ENCODE measurements around the gene OVOL1. TPM values are rescaled to one million over a fixed set of nuclear protein-coding genes. Genes with fewer than 3 reads are reported as not detected.
A peak's percentile ranks its signal among the peaks of the same experiment; 100 is the strongest.

Gene OVOL1
- total RNA-seq, 1 experiment from 2014 or later = not detected

- no TSS peak for BruUV-seq (replicated peaks)
- DNase-seq (ENCODE audit: low spot score) = peak; percentile 66
- H3K27me3 ChIP-seq (replicated peaks; ENCODE audit: insufficient read depth, low read depth, low read length, poor library complexity) = peaks cover 13% of the 10 kb centered on the region
- intact Hi-C loops (cut with micrococcal nuclease; ENCODE audit: unreplicated experiment) = loop anchor here (5.0 kb wide), 3 partner anchors 37 to 222 kb away; partner anchors contain the start of genes BANF1, EIF1AD and KAT5
- peak within 1 kb of the TSS; percentile 92 for H3K27ac ChIP-seq (ENCODE audit: low read depth, low read length, poor library complexity, severe bottlenecking)
- TF ChIP-seq CTCF (conservative IDR thresholded peaks at IDR 0.05; ENCODE audit: low read depth, low read length) (no peak), EZH2 (IDR thresholded peaks at IDR 0.05; ENCODE audit: borderline replicate concordance, low read depth, low read length, poor library complexity, severe bottlenecking) (no peak)
- ChIA-PET POLR2A (ENCODE audit: low non-redundant PET) (interaction anchor here (0.5 kb wide), 1 partner anchor 69 kb away, joined by 15 read pairs; no protein-coding TSS in a partner anchor), CTCF (interaction anchor here (0.7 to 1.7 kb wide), 8 partner anchors 9 to 166 kb away, joined by 3 to 12 read pairs (median 6); partner anchors contain the start of genes KAT5, MUS81, PCNX3 and RNASEH2C)
- no peaks in the 10 kb centered on the region for H3K9me3 ChIP-seq (ENCODE audit: low read depth, low read length, poor library complexity, severe bottlenecking)
- peaks cover 8% of the 10 kb centered on the region for H3K4me1 ChIP-seq (ENCODE audit: insufficient read depth, low read length, poor library complexity, severe bottlenecking)
- peaks cover 23% of the 10 kb centered on the region for H3K36me3 ChIP-seq (ENCODE audit: insufficient read depth, low read length, poor library complexity, severe bottlenecking)
- peak within 1 kb of the TSS; percentile 98 for H3K4me3 ChIP-seq (ENCODE audit: low read depth, low read length, poor library complexity, severe bottlenecking)
Measured at GRCh38 chr11:65780770-65781151, 6.1 kb upstream of the OVOL1 start, which contains the start of gene AP5B1. AP5B1 (minus strand) TSS chr11:65780976; CDS start chr11:65780591, 385 bp downstream.

GRCh38 chr11:65781152-65781961 is 5.5 kb upstream of the OVOL1 start:
- peak; percentile 56 for DNase-seq (ENCODE audit: low spot score)
- Histone ChIP-seq H3K9me3 (ENCODE audit: low read depth, low read length, poor library complexity, severe bottlenecking) (no peaks in the 10 kb centered on the region), H3K4me3 (ENCODE audit: low read depth, low read length, poor library complexity, severe bottlenecking) (peak overlapping the region; percentile 98), H3K27ac (ENCODE audit: low read depth, low read length, poor library complexity, severe bottlenecking) (no peak overlapping the region), H3K36me3 (ENCODE audit: insufficient read depth, low read length, poor library complexity, severe bottlenecking) (peaks cover 22% of the 10 kb centered on the region), H3K27me3 (replicated peaks; ENCODE audit: insufficient read depth, low read depth, low read length, poor library complexity) (peaks cover 19% of the 10 kb centered on the region), H3K4me1 (ENCODE audit: insufficient read depth, low read length, poor library complexity, severe bottlenecking) (peaks cover 8% of the 10 kb centered on the region)
- intact Hi-C loops (cut with micrococcal nuclease; ENCODE audit: unreplicated experiment) = loop anchor here (5.0 kb wide), 3 partner anchors 36 to 221 kb away; partner anchors contain the start of genes BANF1, EIF1AD and KAT5
- ChIA-PET POLR2A (ENCODE audit: low non-redundant PET) (no interaction called here), CTCF (interaction anchor here (0.6 to 1.7 kb wide), 4 partner anchors 46 to 446 kb away, joined by 3 to 7 read pairs (median 4); partner anchors contain the start of gene KAT5)
- TF ChIP-seq EZH2 (IDR thresholded peaks at IDR 0.05; ENCODE audit: borderline replicate concordance, low read depth, low read length, poor library complexity, severe bottlenecking) = no peak
- no peak; the same call in 1 of the 2 replicates for TF ChIP-seq CTCF (conservative IDR thresholded peaks at IDR 0.05; ENCODE audit: low read depth, low read length)
- no TSS peak for BruUV-seq (replicated peaks)

GRCh38 chr11:65781962-65782815 is 4.7 kb upstream of the OVOL1 start:
- BruUV-seq (replicated peaks) = no TSS peak
- TF ChIP-seq CTCF (conservative IDR thresholded peaks at IDR 0.05; ENCODE audit: low read depth, low read length) (no peak), EZH2 (IDR thresholded peaks at IDR 0.05; ENCODE audit: borderline replicate concordance, low read depth, low read length, poor library complexity, severe bottlenecking) (no peak)
- peaks cover 8% of the 10 kb centered on the region for H3K4me1 ChIP-seq (ENCODE audit: insufficient read depth, low read length, poor library complexity, severe bottlenecking)
- peaks cover 14% of the 10 kb centered on the region for H3K36me3 ChIP-seq (ENCODE audit: insufficient read depth, low read length, poor library complexity, severe bottlenecking)
- H3K27me3 ChIP-seq (replicated peaks; ENCODE audit: insufficient read depth, low read depth, low read length, poor library complexity) = peaks cover 27% of the 10 kb centered on the region
- no peak overlapping the region for H3K4me3 ChIP-seq (ENCODE audit: low read depth, low read length, poor library complexity, severe bottlenecking)
- no peak for DNase-seq (ENCODE audit: low spot score)
- no peaks in the 10 kb centered on the region for H3K9me3 ChIP-seq (ENCODE audit: low read depth, low read length, poor library complexity, severe bottlenecking)
- ChIA-PET POLR2A (ENCODE audit: low non-redundant PET) (no interaction called here), CTCF (interaction anchor here (0.6 kb wide), 2 partner anchors 106 to 447 kb away, joined by 4 to 6 read pairs; partner anchors contain the start of gene FIBP)
- intact Hi-C loops (cut with micrococcal nuclease; ENCODE audit: unreplicated experiment) = loop anchor here (5.0 kb wide), 3 partner anchors 35 to 220 kb away; partner anchors contain the start of genes BANF1, EIF1AD and KAT5
- H3K27ac ChIP-seq (ENCODE audit: low read depth, low read length, poor library complexity, severe bottlenecking) = no peak overlapping the region
